C4-2B (cell line): ENCODE measurements around the gene ARHGDIB.

ENCODE experiments used
- H3K27ac ChIP-seq: fragments of 450-650 bp; 2 replicates; pipeline ENCODE4 v1.5.1; 2017
- ZFX ChIP-seq: fragments of 450-650 bp; IDR thresholded peaks from 2 replicates; pipeline ENCODE4 v1.6.1; 2017
- TF ChIP-seq, protein P1 (sequence below): fragments of 450-650 bp; conservative IDR thresholded peaks from 2 replicates; pipeline ENCODE4 v1.5.1; 2017; ENCODE audit warnings: mild to moderate bottlenecking

The ARHGDIB gene

GRCh38 chr12:14993117-14993516 is 31.7 kb upstream of the ARHGDIB start:
- no peak overlapping the region for H3K27ac ChIP-seq

GRCh38 chr12:14992673-14993072 is 31.3 kb upstream of the ARHGDIB start:
- H3K27ac ChIP-seq: no peak overlapping the region
- TF ChIP-seq, protein P1, sequence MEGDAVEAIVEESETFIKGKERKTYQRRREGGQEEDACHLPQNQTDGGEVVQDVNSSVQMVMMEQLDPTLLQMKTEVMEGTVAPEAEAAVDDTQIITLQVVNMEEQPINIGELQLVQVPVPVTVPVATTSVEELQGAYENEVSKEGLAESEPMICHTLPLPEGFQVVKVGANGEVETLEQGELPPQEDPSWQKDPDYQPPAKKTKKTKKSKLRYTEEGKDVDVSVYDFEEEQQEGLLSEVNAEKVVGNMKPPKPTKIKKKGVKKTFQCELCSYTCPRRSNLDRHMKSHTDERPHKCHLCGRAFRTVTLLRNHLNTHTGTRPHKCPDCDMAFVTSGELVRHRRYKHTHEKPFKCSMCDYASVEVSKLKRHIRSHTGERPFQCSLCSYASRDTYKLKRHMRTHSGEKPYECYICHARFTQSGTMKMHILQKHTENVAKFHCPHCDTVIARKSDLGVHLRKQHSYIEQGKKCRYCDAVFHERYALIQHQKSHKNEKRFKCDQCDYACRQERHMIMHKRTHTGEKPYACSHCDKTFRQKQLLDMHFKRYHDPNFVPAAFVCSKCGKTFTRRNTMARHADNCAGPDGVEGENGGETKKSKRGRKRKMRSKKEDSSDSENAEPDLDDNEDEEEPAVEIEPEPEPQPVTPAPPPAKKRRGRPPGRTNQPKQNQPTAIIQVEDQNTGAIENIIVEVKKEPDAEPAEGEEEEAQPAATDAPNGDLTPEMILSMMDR: no peak
- no peak for TF ChIP-seq ZFX

More at GRCh38 chr12:14993117-14993516, 31.7 kb upstream of the ARHGDIB start:
- TF ChIP-seq, protein P1: no peak
- TF ChIP-seq ZFX: no peak

DNA sequence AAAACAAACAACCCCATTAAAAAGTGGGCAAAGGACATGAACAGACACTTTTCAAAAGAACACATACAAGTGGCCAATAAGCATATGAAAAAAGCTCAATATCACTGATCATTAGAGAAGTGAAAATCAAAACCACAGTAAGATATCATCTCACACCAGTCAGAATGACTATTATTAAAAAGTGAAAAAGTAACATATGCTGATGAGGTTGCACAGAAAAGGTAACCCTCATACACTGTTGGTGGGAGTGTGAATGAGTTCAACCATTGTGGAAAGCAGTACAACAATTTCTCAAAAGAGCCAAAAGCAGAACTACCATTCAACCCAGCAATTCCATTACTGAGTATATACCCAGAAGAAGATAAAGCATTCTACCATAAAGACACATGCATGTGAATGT is 29.7 kb upstream of the ARHGDIB start:
- H3K27ac ChIP-seq: no peak overlapping the region
- TF ChIP-seq ZFX: no peak
- TF ChIP-seq, protein P1: no peak

DNA sequence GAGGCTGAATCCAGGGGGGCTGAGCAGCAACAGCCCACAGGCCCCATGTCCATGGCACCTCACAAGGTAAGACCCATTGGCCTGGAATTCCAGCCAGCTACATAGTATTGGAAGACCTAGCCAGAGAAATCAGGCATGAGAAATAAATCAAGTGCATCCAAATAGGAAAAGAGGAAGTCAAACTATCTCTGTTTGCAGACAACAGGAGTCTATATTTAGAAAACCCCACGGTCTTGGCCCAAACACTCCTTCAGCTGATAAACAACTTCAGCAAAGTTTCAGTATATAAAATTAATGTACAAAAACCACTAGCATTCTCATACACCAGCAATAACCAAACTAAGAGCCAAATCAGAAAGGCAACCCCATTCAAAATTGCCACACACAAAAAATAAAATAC is 28.4 kb upstream of the ARHGDIB start:
- no peak overlapping the region for H3K27ac ChIP-seq
- TF ChIP-seq ZFX: no peak
- TF ChIP-seq, protein P1: no peak

DNA sequence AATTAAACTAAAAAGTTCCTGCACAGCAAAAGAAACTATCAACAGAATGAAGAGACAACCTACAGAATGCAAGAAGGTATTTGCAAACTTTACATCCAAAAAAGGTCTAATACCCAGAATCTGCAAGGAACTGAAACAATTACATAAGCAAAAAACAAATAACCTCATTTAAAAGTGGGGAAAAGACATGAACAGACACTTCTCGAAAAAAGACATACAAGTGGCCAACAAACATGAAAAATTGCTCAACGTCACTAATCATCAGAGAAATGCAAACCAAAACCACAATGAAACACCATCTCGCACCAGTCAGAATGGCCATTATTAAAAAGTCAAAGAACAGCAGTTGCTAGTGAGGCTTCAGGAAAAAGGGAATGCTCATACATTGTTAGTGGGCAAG is 26.6 kb upstream of the ARHGDIB start:
- TF ChIP-seq, protein P1: no peak
- TF ChIP-seq ZFX: no peak
- H3K27ac ChIP-seq: no peak overlapping the region

DNA sequence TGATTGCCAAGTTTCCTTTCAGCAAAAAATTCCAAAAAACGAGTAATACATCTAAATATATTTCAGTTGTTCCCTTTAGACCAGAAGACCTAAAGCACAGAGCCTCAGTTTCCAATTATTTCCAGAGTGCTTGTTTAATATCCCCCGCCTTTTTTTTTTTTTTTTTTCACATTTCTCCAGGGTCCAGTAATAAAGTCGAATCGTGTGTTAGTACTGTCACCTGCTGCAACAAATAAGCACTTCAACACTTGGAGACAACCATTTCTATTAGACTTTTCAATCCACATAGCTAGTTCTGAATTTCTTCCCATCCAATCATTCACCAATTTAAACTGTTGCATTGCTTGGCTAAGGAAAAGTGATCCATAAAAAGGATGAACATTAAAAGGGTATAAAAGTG is 25.0 kb upstream of the ARHGDIB start:
- no peak overlapping the region for H3K27ac ChIP-seq
- no peak for TF ChIP-seq ZFX
- TF ChIP-seq, protein P1: no peak

- no peak overlapping the region for H3K27ac ChIP-seq
- TF ChIP-seq, protein P1: no peak
- no peak for TF ChIP-seq ZFX
Measured at GRCh38 chr12:14984766-14985285, 23.4 kb upstream of the ARHGDIB start.
